GM12865 (cell line): ENCODE results near the gene HMOX2.

ENCODE experiments used
- DNase-seq: peaks from one replicate; pipeline ENCODE4 v3.0.0; 2010; ENCODE audit warnings: low read depth
- H3K4me3 ChIP-seq: 2 replicates; pipeline ENCODE4 v1.5.1; 2011; ENCODE audit warnings: mild to moderate bottlenecking, low read depth, low read length, control low read depth
- CTCF ChIP-seq: IDR thresholded peaks from 2 replicates; pipeline ENCODE4 v1.5.1; 2011; ENCODE audit warnings: low read length, control low read depth, low read depth, inconsistent platforms; ENCODE audit not compliant: insufficient read depth; ENCODE audit errors: missing control alignments

Gene HMOX2

GRCh38 chr16:4499196-4499555 is 23.0 kb downstream of the HMOX2 start:
- H3K4me3 ChIP-seq = no peak overlapping the region
- no peak for TF ChIP-seq CTCF
- DNase-seq = no peak

GRCh38 chr16:4500272-4500671 is 24.1 kb downstream of the HMOX2 start:
- H3K4me3 ChIP-seq = no peak overlapping the region
- DNase-seq = no peak
- TF ChIP-seq CTCF = no peak

- H3K4me3 ChIP-seq = no peak overlapping the region
- no peak for TF ChIP-seq CTCF
- no peak for DNase-seq
These were observed 24.9 kb downstream of the HMOX2 start for GRCh38 chr16:4501071-4501478.

- TF ChIP-seq CTCF = no peak
- DNase-seq = peak; percentile 84
- no peak overlapping the region for H3K4me3 ChIP-seq
These were observed 29.4 kb downstream of the HMOX2 start for GRCh38 chr16:4505356-4506147.

GRCh38 chr16:4506450-4506849 is 30.3 kb downstream of the HMOX2 start:
- peak; percentile 83 for DNase-seq
- TF ChIP-seq CTCF = peak; percentile 88
- H3K4me3 ChIP-seq = no peak overlapping the region

GRCh38 chr16:4507588-4508345 is 31.6 kb downstream of the HMOX2 start:
- TF ChIP-seq CTCF = no peak
- no peak for DNase-seq
- H3K4me3 ChIP-seq = no peak overlapping the region
